Endothelial cell of umbilical vein (primary cell): ENCODE data around the gene TOMM40. TPM values are rescaled to one million over a fixed set of nuclear protein-coding genes. Genes with fewer than 3 reads are reported as not detected.

Source experiments
- BruUV-seq: library from RNA; stranded (reverse); fragments of 400-500 nt; replicated peaks from 2 replicates; lab custom pipeline; 2021; lab: Mats Ljungman, UMichigan
- CTCF ChIA-PET: fragments of 300-600, 350-600 bp; sonication (Branson Sonifier 250); formaldehyde crosslinking; loops from one replicate; lab custom pipeline; 2021; ENCODE audit warnings: antibody characterized with exemption, inconsistent platforms; lab: Charles Lee
- POLR2A ChIA-PET: fragments of 300-600, 350-600 bp; sonication (Branson Sonifier 250); formaldehyde crosslinking; loops from one replicate; lab custom pipeline; 2021; ENCODE audit warnings: antibody characterized with exemption, inconsistent platforms; lab: Charles Lee
- DNase-seq: peaks from one replicate; pipeline ENCODE4 v3.0.0-alpha.2; 2011; ENCODE audit warnings: low read depth, low spot score
- FAIRE-seq: peaks from 2 replicates; lab custom pipeline; 2011; peaks lifted over from hg19 to GRCh38; lab: Jason Lieb, UNC
- H2AFZ ChIP-seq: 2 replicates; pipeline ENCODE4 v1.6.0; 2012; ENCODE audit warnings: low read depth, low read length, control low read depth, inconsistent platforms
- H3K27ac ChIP-seq: 2 replicates; pipeline ENCODE4 v1.5.1; 2011; ENCODE audit warnings: low read depth, mild to moderate bottlenecking, control low read depth, low read length, moderate library complexity; ENCODE audit not compliant: insufficient read depth
- H3K27me3 ChIP-seq, 2 experiments: 2 replicates each; pipeline versions ENCODE4 v1.6.0 to v1.6.1; 2011; ENCODE audit warnings: low read length in 2 of 2, mixed read lengths in 1 of 2; ENCODE audit not compliant: control insufficient read depth in 2 of 2, insufficient read depth in 2 of 2
- H3K36me3 ChIP-seq, 2 experiments: 2 replicates in 1 of 2; 3 replicates in 1 of 2; pipeline ENCODE4 v1.5.1; 2011; ENCODE audit warnings: low read length in 2 of 2, mild to moderate bottlenecking in 1 of 2, moderate library complexity in 1 of 2; ENCODE audit not compliant: control insufficient read depth in 2 of 2, insufficient read depth in 2 of 2; ENCODE audit errors: extremely low read depth in 1 of 2
- H3K4me1 ChIP-seq: 3 replicates; pipeline ENCODE4 v1.5.1; 2011; ENCODE audit warnings: mild to moderate bottlenecking, low read length; ENCODE audit not compliant: control insufficient read depth, insufficient read depth; ENCODE audit errors: extremely low read depth
- H3K4me2 ChIP-seq: 2 replicates; pipeline ENCODE4 v1.6.1; 2011; ENCODE audit warnings: low read length, control low read depth, mixed read lengths; ENCODE audit not compliant: insufficient read depth
- H3K4me3 ChIP-seq, 3 experiments: fragments of 200-600 bp in 1 of 3; sonication (generic), shearing (Covaris generic) in 1 of 3; replicated peaks in 1 of 3; 2 replicates each; pipeline ENCODE4 v1.5.1; 2011 to 2016; ENCODE audit warnings: control low read depth in 3 of 3, low read length in 3 of 3, mild to moderate bottlenecking in 2 of 3, inconsistent platforms in 1 of 3, low read depth in 1 of 3, moderate library complexity in 1 of 3; ENCODE audit not compliant: insufficient read depth in 1 of 3
- H3K79me2 ChIP-seq: 2 replicates; pipeline ENCODE4 v1.6.0; 2012; ENCODE audit warnings: low read length, inconsistent platforms; ENCODE audit not compliant: control insufficient read depth, insufficient read depth
- H3K9ac ChIP-seq: replicated peaks from 2 replicates; pipeline ENCODE3; 2011; ENCODE audit warnings: low read length, control low read depth; ENCODE audit not compliant: insufficient read depth; ENCODE audit errors: extremely low read depth
- H3K9me1 ChIP-seq: replicated peaks from 3 replicates; pipeline ENCODE4 v1.6.0; 2011; ENCODE audit warnings: mild to moderate bottlenecking, low read length; ENCODE audit not compliant: control insufficient read depth, insufficient read depth; ENCODE audit errors: extremely low read depth
- H3K9me3 ChIP-seq: replicated peaks from 2 replicates; pipeline ENCODE4 v1.5.1; 2012; ENCODE audit warnings: low read length, inconsistent platforms; ENCODE audit not compliant: control insufficient read depth, insufficient read depth
- H4K20me1 ChIP-seq: replicated peaks from 2 replicates; pipeline ENCODE3; 2011; ENCODE audit warnings: mild to moderate bottlenecking, low read length; ENCODE audit not compliant: control insufficient read depth, insufficient read depth; ENCODE audit errors: extremely low read depth
- EZH2 ChIP-seq: IDR thresholded peaks from 2 replicates; pipeline ENCODE4 v1.6.1; 2012; ENCODE audit warnings: borderline replicate concordance, low read depth, mild to moderate bottlenecking, moderate library complexity, low read length, inconsistent platforms; ENCODE audit not compliant: severe bottlenecking
- FOS ChIP-seq: IDR thresholded peaks from 2 replicates; pipeline ENCODE4 v1.6.1; 2011; ENCODE audit warnings: mild to moderate bottlenecking, low read length, moderate library complexity, borderline replicate concordance; ENCODE audit not compliant: insufficient read depth
- GATA2 ChIP-seq: IDR thresholded peaks from 2 replicates; pipeline ENCODE4 v1.7.0; 2011; ENCODE audit warnings: low read depth, mild to moderate bottlenecking, moderate library complexity, mixed read lengths, low read length; ENCODE audit not compliant: insufficient read length, insufficient read depth
- JUN ChIP-seq: IDR thresholded peaks from 2 replicates; pipeline ENCODE4 v1.6.1; 2011; ENCODE audit warnings: borderline replicate concordance, low read depth; ENCODE audit not compliant: insufficient read length, insufficient read depth
- MYC ChIP-seq: IDR thresholded peaks from one replicate; pipeline ENCODE4 v1.6.1; 2011; ENCODE audit warnings: mild to moderate bottlenecking, low read depth, low read length
- POLR2A ChIP-seq: IDR thresholded peaks from 2 replicates; pipeline ENCODE4 v1.6.1; 2012; ENCODE audit warnings: low read depth, mild to moderate bottlenecking, control low read depth, low read length
- POLR2AphosphoS5 ChIP-seq: IDR thresholded peaks from 2 replicates; pipeline ENCODE4 v1.6.1; 2012; ENCODE audit warnings: low read depth, mild to moderate bottlenecking, control low read depth, low read length, moderate library complexity; ENCODE audit not compliant: insufficient read depth
- dilution Hi-C: fragments of 300-500 bp; cut with MboI; formaldehyde crosslinking; loops from one replicate; pipeline ENCODE4 v1.15.0; 2019; ENCODE audit warnings: low sequenced_read_pairs; ENCODE audit not compliant: extremely low pct_ligation_motif_present
- intact Hi-C: fragments of 100-400 bp; cut with micrococcal nuclease; formaldehyde crosslinking; loops from one replicate; pipeline ENCODE4 v1.10.0; 2022
- polyA plus RNA-seq, 4 experiments: library from polyadenylated mRNA; depleted of rRNA in 3 of 4; stranded (reverse) in 3 of 4; unstranded in 1 of 4; fragments of >200 nt; gene quantifications; 2 replicates each; pipeline versions ENCODE4 v1.2.1 to v1.2.3, GENCODE V29; 2011 to 2012; ENCODE audit warnings: missing spikeins in 1 of 4
- total RNA-seq: library from RNA; stranded (reverse); gene quantifications from 2 replicates; pipeline ENCODE4 v1.2.3, GENCODE V29; 2021
- TF ChIP-seq, protein P1 (sequence below): IDR thresholded peaks from 2 replicates; pipeline ENCODE4 v1.6.1; 2011; ENCODE audit not compliant: insufficient read depth, insufficient read length
- TF ChIP-seq, protein P2 (sequence below), 2 donors: IDR thresholded peaks; 1 replicate in 1 of 2; 2 replicates in 1 of 2; pipeline ENCODE4 v1.5.1; 2011; ENCODE audit warnings: low read length in 2 of 2, mild to moderate bottlenecking in 2 of 2, moderate library complexity in 2 of 2, control low read depth in 1 of 2, inconsistent platforms in 1 of 2, low read depth in 1 of 2; ENCODE audit not compliant: insufficient read depth in 1 of 2; ENCODE audit errors: extremely low read depth in 1 of 2

Gene TOMM40
- total and polyA plus RNA-seq, 2 donors (not counting 3 experiments of a cell fraction or from before 2014, with no cell fraction given), result 71.8 to 90.7 TPM

DNA sequence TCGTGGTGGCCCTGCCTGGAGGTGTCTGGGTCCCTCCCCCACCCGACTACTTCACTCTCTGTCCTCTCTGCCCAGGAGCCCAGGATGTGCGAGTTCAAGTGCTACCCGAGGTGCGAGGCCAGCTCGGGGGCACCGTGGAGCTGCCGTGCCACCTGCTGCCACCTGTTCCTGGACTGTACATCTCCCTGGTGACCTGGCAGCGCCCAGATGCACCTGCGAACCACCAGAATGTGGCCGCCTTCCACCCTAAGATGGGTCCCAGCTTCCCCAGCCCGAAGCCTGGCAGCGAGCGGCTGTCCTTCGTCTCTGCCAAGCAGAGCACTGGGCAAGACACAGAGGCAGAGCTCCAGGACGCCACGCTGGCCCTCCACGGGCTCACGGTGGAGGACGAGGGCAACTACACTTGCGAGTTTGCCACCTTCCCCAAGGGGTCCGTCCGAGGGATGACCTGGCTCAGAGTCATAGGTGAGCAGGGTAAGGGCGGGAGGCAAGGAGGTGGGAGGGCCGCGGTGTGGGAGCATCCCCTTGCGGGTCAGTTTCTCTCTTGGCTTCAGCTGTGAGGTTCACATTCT lies 25.8 kb upstream of the TOMM40 start:
- Histone ChIP-seq H2AFZ (no peak overlapping the region), H3K9me1 (no peaks in the 10 kb centered on the region), H3K4me2 (no peak overlapping the region), H3K4me1 (peaks cover 18% of the 10 kb centered on the region), H3K4me3 (no peak overlapping the region), H3K9ac (no peak overlapping the region), H3K9me3 (no peaks in the 10 kb centered on the region), H3K27ac (no peak overlapping the region), H3K27me3 (no peaks in the 10 kb centered on the region), H3K36me3 (peaks cover 4 to 13% of the 10 kb centered on the region in 2 experiments), H3K79me2 (peaks cover 42% of the 10 kb centered on the region), H4K20me1 (peaks cover 2% of the 10 kb centered on the region)
- no TSS peak for BruUV-seq
- no peak for FAIRE-seq
- dilution Hi-C loops, result no loop called here
- no peak for DNase-seq
- no peak for TF ChIP-seq FOS
- TF ChIP-seq, protein P1, sequence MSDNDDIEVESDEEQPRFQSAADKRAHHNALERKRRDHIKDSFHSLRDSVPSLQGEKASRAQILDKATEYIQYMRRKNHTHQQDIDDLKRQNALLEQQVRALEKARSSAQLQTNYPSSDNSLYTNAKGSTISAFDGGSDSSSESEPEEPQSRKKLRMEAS, result no peak
- no peak for TF ChIP-seq POLR2AphosphoS5
- TF ChIP-seq EZH2, result no peak
- TF ChIP-seq, protein P2, sequence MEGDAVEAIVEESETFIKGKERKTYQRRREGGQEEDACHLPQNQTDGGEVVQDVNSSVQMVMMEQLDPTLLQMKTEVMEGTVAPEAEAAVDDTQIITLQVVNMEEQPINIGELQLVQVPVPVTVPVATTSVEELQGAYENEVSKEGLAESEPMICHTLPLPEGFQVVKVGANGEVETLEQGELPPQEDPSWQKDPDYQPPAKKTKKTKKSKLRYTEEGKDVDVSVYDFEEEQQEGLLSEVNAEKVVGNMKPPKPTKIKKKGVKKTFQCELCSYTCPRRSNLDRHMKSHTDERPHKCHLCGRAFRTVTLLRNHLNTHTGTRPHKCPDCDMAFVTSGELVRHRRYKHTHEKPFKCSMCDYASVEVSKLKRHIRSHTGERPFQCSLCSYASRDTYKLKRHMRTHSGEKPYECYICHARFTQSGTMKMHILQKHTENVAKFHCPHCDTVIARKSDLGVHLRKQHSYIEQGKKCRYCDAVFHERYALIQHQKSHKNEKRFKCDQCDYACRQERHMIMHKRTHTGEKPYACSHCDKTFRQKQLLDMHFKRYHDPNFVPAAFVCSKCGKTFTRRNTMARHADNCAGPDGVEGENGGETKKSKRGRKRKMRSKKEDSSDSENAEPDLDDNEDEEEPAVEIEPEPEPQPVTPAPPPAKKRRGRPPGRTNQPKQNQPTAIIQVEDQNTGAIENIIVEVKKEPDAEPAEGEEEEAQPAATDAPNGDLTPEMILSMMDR (IDR thresholded peaks at IDR 0.05; ENCODE audit: extremely low read depth in 1 of 2, insufficient read depth in 1 of 2, low read depth in 1 of 2, low read length in 2 of 2), result no peak
- no peak for TF ChIP-seq POLR2A
- TF ChIP-seq JUN, result no peak
- TF ChIP-seq MYC, result no peak
- no peak for TF ChIP-seq GATA2
- intact Hi-C loops, result no loop called here
- ChIA-PET CTCF (no interaction called here), POLR2A (no interaction called here)
